GM12878 (cell line): ENCODE measurements around the gene ZNF710. TPM values are rescaled to one million over a fixed set of nuclear protein-coding genes. Genes with fewer than 3 reads are reported as not detected.

Experiments used
- EED ChIP-seq: sonication (generic); IDR thresholded peaks from 2 replicates; pipeline ENCODE4 v1.6.1; 2016; ENCODE audit warnings: antibody characterized with exemption, low read depth
- KAT2A ChIP-seq: conservative IDR thresholded peaks from 2 replicates; pipeline ENCODE4 v1.6.1; 2011; ENCODE audit warnings: low read depth, low read length; ENCODE audit not compliant: control insufficient read depth
- NR2C2 ChIP-seq: IDR thresholded peaks from 2 replicates; pipeline ENCODE4 v1.6.1; 2011; ENCODE audit warnings: borderline replicate concordance, low read depth; ENCODE audit not compliant: control insufficient read depth, insufficient read length
- TCF3 ChIP-seq: IDR thresholded peaks from 2 replicates; pipeline ENCODE4 v1.6.1; 2012; ENCODE audit warnings: low read depth, mild to moderate bottlenecking, low read length, borderline replicate concordance; ENCODE audit not compliant: insufficient read depth
- polyA plus RNA-seq, 11 experiments: library from polyadenylated mRNA; depleted of rRNA in 4 of 11; unstranded in 6 of 11; stranded (reverse) in 5 of 11; fragments of >200 nt; fragmentation: Nextera tagmentation in 4 of 11; fragmentation: Illumina TruSeq in 1 of 11; extraction: Ambion mirVana in 4 of 11; extraction: Trizol in 1 of 11; gene quantifications; 1 replicate in 1 of 11; 2 replicates in 10 of 11; pipeline versions ENCODE4 v1.2.1 to v1.2.3, GENCODE V29; 2011 to 2016; ENCODE audit warnings: inconsistent platforms in 2 of 11, missing spikeins in 2 of 11, low read depth in 1 of 11
- total RNA-seq, 4 experiments: library from RNA; depleted of rRNA in 3 of 4; stranded (reverse); fragments of >200 nt in 3 of 4; fragmentation: Illumina TruSeq in 1 of 4; extraction: Trizol in 1 of 4; gene quantifications; 2 replicates each; pipeline versions ENCODE4 v1.2.1 to v1.2.3, GENCODE V29; 2013 to 2021
- TF ChIP-seq, protein P1 (sequence below): IDR thresholded peaks from 2 replicates; pipeline ENCODE4 v1.6.1; 2011; ENCODE audit warnings: mild to moderate bottlenecking, low read depth, low read length, moderate library complexity; ENCODE audit not compliant: insufficient replicate concordance
- TF ChIP-seq, protein P2 (sequence below), 3 experiments: IDR thresholded peaks in 2 of 3; conservative IDR thresholded peaks in 1 of 3; 2 replicates each; pipeline ENCODE4 v1.5.1; 2011; ENCODE audit warnings: low read depth in 3 of 3, low read length in 3 of 3, mild to moderate bottlenecking in 3 of 3, control low read depth in 2 of 3, moderate library complexity in 2 of 3, inconsistent platforms in 1 of 3, mixed read lengths in 1 of 3; ENCODE audit not compliant: control insufficient read depth in 2 of 3, insufficient read depth in 1 of 3; ENCODE audit errors: extremely low read depth in 1 of 3

Gene ZNF710
- total and polyA plus RNA-seq, 10 of the 15 experiments (the other 5 are each of a cell fraction or from before 2014, with no cell fraction given): 1.4 to 43.5 (median 9.8) TPM

DNA sequence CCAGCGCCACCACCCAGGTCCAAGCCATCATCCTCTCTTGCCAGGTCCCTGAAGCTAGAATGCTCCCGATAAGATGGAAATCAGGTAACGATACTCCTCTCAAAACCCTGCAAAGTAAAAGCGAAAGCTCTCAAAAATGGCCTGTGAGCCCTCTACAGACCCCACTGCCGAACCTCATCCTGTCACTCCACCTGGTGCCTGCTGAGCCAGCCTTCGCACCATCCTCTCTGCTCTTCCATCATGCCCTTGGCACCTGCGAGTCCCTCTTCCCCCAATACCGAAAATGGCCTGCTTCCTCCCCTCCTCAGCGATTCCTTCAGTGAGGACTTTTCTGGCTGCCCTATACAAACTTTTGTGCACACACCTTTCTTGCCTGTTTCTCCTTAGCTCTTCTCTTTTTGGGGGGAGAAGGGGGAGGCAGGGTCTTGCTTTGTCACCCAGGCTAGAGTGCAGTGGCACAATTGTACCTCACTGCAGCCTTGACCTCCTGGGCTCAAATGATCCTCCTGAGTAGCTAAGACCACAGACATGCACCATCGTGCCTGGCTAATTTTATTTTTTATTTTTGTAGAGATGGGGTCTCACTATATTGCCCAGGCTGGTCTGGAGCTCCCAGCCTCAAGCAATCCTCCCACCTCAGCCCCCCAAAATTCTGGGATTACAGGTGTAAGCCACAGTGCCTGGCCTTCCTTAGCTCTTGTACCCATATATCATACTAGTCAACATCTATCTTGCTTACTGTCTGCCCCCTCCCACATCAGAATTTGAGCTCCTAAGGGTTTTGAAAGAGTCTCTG, 98.1 kb downstream of the ZNF710 start (continued):
- TF ChIP-seq, protein P1, sequence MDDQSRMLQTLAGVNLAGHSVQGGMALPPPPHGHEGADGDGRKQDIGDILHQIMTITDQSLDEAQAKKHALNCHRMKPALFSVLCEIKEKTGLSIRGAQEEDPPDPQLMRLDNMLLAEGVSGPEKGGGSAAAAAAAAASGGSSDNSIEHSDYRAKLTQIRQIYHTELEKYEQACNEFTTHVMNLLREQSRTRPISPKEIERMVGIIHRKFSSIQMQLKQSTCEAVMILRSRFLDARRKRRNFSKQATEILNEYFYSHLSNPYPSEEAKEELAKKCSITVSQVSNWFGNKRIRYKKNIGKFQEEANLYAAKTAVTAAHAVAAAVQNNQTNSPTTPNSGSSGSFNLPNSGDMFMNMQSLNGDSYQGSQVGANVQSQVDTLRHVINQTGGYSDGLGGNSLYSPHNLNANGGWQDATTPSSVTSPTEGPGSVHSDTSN: peak; percentile 74
- TF ChIP-seq, protein P2, sequence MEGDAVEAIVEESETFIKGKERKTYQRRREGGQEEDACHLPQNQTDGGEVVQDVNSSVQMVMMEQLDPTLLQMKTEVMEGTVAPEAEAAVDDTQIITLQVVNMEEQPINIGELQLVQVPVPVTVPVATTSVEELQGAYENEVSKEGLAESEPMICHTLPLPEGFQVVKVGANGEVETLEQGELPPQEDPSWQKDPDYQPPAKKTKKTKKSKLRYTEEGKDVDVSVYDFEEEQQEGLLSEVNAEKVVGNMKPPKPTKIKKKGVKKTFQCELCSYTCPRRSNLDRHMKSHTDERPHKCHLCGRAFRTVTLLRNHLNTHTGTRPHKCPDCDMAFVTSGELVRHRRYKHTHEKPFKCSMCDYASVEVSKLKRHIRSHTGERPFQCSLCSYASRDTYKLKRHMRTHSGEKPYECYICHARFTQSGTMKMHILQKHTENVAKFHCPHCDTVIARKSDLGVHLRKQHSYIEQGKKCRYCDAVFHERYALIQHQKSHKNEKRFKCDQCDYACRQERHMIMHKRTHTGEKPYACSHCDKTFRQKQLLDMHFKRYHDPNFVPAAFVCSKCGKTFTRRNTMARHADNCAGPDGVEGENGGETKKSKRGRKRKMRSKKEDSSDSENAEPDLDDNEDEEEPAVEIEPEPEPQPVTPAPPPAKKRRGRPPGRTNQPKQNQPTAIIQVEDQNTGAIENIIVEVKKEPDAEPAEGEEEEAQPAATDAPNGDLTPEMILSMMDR (IDR thresholded peaks at IDR 0.05 in 2 of 3, conservative IDR thresholded peaks at IDR 0.05 in 1 of 3; ENCODE audit: control insufficient read depth in 2 of 3, extremely low read depth in 1 of 3, insufficient read depth in 1 of 3, low read depth in 3 of 3, low read length in 3 of 3): no peak
- TF ChIP-seq KAT2A (no peak), TCF3 (peak; percentile 12; the same call in 1 of the 2 replicates), NR2C2 (no peak), EED (peak; percentile 56)
